Fibroblast of mammary gland (primary cell): Measurements from ENCODE around the gene GDI1.

Experiments used
- DNase-seq: peaks from one replicate; pipeline ENCODE4 v3.0.0-alpha.2; 2010; ENCODE audit warnings: low read depth
- H3K4me3 ChIP-seq: 2 replicates; pipeline ENCODE4 v1.5.1; 2011; ENCODE audit warnings: low read depth, mild to moderate bottlenecking, low read length, moderate library complexity; ENCODE audit not compliant: control insufficient read depth
- CTCF ChIP-seq: conservative IDR thresholded peaks from 2 replicates; pipeline ENCODE4 v1.5.1; 2011; ENCODE audit warnings: low read depth, low read length, inconsistent platforms; ENCODE audit not compliant: control insufficient read depth, insufficient read depth

GDI1 gene

GRCh38 chrX:154483325-154483724, 46.4 kb downstream of the GDI1 start:
- TF ChIP-seq CTCF = no peak
- no peak for DNase-seq

DNA sequence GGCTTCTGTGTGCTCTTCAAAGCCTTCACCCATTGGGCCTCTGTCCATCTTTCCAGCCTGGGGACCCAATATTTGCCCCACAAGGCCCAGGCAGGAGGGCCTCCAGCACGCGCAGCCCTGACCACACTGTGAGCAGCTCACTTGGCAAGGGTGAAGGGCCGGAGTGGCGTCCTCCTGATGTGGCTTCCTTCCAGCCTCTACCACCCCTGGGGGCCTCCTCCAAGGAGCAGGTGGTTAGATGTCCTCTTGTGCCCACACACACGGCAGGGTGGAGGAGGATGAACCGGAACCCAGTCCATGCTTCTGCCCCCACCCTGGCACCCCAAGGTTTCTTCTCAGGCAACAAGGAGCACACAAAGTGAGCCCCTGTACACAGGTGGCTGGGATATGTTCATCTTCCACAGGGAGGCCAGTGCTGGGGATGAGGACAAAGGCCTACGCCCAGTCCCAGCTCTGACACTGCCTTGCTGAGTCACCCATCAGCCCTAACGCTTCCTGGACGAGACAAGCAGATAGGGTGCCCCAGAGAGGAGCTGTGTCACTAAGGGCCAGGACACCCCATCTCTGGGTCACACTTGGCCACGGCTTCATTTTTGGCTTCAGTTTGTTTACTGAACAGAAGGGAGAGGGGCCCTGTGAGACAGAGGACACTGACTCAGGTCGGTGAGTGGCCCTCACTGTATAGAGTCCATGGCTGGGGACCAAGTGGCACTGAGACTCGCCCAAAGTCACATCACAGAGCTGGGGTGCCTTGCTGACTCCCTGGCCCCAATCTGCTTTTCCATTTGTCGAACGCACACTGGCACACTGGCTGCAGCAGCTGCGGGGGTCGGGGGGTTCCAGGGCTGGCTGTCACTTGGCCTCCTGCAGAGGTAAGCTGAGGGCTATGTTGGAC, 47.5 kb downstream of the GDI1 start:
- no peak for TF ChIP-seq CTCF
- DNase-seq = peak; percentile 20
- no peak overlapping the region for H3K4me3 ChIP-seq

More at GRCh38 chrX:154483325-154483724, 46.4 kb downstream of the GDI1 start:
- H3K4me3 ChIP-seq = no peak overlapping the region

DNA sequence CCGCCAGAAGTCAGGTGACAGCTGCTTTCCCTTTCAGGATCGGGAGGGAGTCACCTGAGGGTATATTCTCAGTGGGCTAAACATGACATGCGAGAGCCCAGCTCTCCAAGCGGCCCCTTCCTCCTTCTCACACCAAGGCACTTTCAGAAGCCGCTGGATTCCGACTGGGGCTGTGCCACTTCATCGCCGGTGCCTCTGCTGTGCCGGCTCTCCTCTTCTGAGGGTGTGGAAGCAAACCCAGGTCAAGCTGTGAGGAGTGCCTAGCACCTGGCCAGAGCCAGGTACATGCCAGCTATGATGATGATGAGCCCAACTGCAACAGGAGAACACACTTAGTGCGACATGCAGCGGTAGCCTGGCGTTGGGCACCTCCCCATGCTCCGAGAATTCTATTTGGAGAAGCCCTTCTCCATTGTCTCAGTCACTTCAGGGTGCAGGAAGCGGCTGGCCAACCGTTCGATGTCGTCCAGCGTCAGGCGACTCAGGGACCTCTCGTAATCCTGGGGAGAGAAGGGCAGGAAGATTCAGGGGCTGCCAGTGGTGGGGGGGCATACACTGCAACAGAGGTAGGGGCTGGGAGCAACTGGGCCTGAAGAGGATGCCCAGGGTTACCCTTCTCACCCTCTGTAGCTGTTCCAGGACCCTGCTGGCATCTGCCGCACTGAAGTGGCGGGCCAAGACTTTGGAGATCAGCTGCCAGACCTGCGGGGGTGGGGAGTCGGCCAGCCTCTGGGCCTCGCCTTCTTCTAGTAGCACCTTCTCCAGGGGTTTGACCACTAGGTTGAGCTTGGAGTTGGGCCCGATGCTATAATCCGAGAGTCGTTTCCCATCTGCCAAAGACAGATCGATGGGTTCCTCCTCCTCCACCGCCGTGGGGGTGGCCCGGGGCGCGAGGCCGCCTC, 48.4 kb downstream of the GDI1 start:
- no peak for DNase-seq
- H3K4me3 ChIP-seq = peak overlapping the region; percentile 49
- TF ChIP-seq CTCF = no peak

DNA sequence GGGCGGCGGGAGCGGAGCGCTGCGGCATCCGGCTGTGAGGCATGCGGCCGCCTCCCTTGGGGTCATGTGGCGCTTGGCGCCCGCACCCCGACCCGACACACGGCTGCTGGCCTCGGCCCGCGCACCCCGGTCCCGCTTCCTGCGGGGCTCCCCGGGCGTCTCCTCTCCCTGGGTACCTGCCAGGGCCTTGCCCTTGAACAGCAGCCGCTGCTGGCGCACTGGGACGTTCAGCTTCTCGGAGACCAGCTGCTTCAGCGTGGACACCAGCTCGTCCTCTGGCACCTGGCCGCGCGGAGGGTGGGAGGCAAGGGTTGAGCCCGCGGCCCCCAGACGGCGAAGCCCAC, 49.1 kb downstream of the GDI1 start:
- no peak for DNase-seq
- TF ChIP-seq CTCF = no peak
- peak overlapping the region; percentile 49 for H3K4me3 ChIP-seq

GRCh38 chrX:154486396-154487207, 49.6 kb downstream of the GDI1 start, which contains the start of gene UBL4A:
TSS of gene UBL4A (minus strand) at chrX:154486615. CDS start at chrX:154486584, 31 bp downstream.
- peak; percentile 36 for DNase-seq

More at GRCh38 chrX:154486396-154487207, 49.6 kb downstream of the GDI1 start, which contains the start of gene UBL4A:
- TF ChIP-seq CTCF = no peak
- H3K4me3 ChIP-seq = peak within 1 kb of the TSS; percentile 49
